ENCODE measurements around the gene ABO.

ABO gene

GRCh38 chr9:133258061-133259015 lies 16.7 kb downstream of the ABO start:
- TF ChIP-seq YY1 (IDR thresholded peaks at IDR 0.05; ENCODE audit: low read depth) (no peak), TAF1 (IDR thresholded peaks at IDR 0.05; ENCODE audit: low read depth) (no peak), MAX (IDR thresholded peaks at IDR 0.05) (no peak), REST (IDR thresholded peaks at IDR 0.05; ENCODE audit: low read depth) (no peak), TCF12 (IDR thresholded peaks at IDR 0.05; ENCODE audit: low read depth) (no peak)

- TF ChIP-seq ZBTB7A (IDR thresholded peaks at IDR 0.05; ENCODE audit: low read depth) (no peak), EP300 (IDR thresholded peaks at IDR 0.05; ENCODE audit: borderline replicate concordance) (no peak), USF1 (IDR thresholded peaks at IDR 0.05) (no peak), MAX (IDR thresholded peaks at IDR 0.05) (no peak), NFIC (IDR thresholded peaks at IDR 0.05) (no peak), YY1 (IDR thresholded peaks at IDR 0.05; ENCODE audit: low read depth) (no peak), CREB1 (IDR thresholded peaks at IDR 0.05; ENCODE audit: low read depth) (no peak), RAD21 (IDR thresholded peaks at IDR 0.05; ENCODE audit: low read depth) (no peak)
Measured at GRCh38 chr9:133257465-133257956, 17.5 kb downstream of the ABO start.

GRCh38 chr9:133256686-133257091 lies 18.3 kb downstream of the ABO start:
- no peak for TF ChIP-seq EP300 (IDR thresholded peaks at IDR 0.05; ENCODE audit: borderline replicate concordance)
- TF ChIP-seq CREB1 (IDR thresholded peaks at IDR 0.05; ENCODE audit: low read depth) = no peak
- TF ChIP-seq USF1 (IDR thresholded peaks at IDR 0.05) = no peak
- no peak for TF ChIP-seq EGR1 (IDR thresholded peaks at IDR 0.05)

- no peak for TF ChIP-seq TAF1 (IDR thresholded peaks at IDR 0.05; ENCODE audit: low read depth)
- TF ChIP-seq NFIC (IDR thresholded peaks at IDR 0.05) = no peak
- TF ChIP-seq RAD21 (IDR thresholded peaks at IDR 0.05; ENCODE audit: low read depth) = no peak
- TF ChIP-seq ZBTB7A (IDR thresholded peaks at IDR 0.05; ENCODE audit: low read depth) = no peak
- no peak for TF ChIP-seq CEBPB (IDR thresholded peaks at IDR 0.05)
- no peak for TF ChIP-seq REST (IDR thresholded peaks at IDR 0.05; ENCODE audit: low read depth)
- TF ChIP-seq MAX (IDR thresholded peaks at IDR 0.05) = no peak
- no peak for TF ChIP-seq TCF12 (IDR thresholded peaks at IDR 0.05; ENCODE audit: low read depth)
- TF ChIP-seq FOXM1 (IDR thresholded peaks at IDR 0.05; ENCODE audit: borderline replicate concordance, low read depth) = no peak
- TF ChIP-seq CREB1 (IDR thresholded peaks at IDR 0.05; ENCODE audit: low read depth) = no peak
- no peak for TF ChIP-seq EP300 (IDR thresholded peaks at IDR 0.05; ENCODE audit: borderline replicate concordance)
- TF ChIP-seq TEAD4 (IDR thresholded peaks at IDR 0.05) = no peak
Measured at GRCh38 chr9:133256136-133256461, 18.9 kb downstream of the ABO start.

- TF ChIP-seq CEBPB (IDR thresholded peaks at IDR 0.05) (no peak), EGR1 (IDR thresholded peaks at IDR 0.05) (no peak), USF1 (IDR thresholded peaks at IDR 0.05) (no peak), ZBTB7A (IDR thresholded peaks at IDR 0.05; ENCODE audit: low read depth) (no peak), YY1 (IDR thresholded peaks at IDR 0.05; ENCODE audit: low read depth) (no peak), TCF12 (IDR thresholded peaks at IDR 0.05; ENCODE audit: low read depth) (no peak), NFIC (IDR thresholded peaks at IDR 0.05) (no peak), MAX (IDR thresholded peaks at IDR 0.05) (no peak), REST (IDR thresholded peaks at IDR 0.05; ENCODE audit: low read depth) (no peak)
Measured at GRCh38 chr9:133255371-133256135, 19.4 kb downstream of the ABO start.
